HepG2 (cell line): ENCODE results near the gene OPN1SW. TPM values are rescaled to one million over a fixed set of nuclear protein-coding genes. Genes with fewer than 3 reads are reported as not detected.

Source experiments
- ARNT2 ChIP-seq: sonication (generic); formaldehyde crosslinking; IDR thresholded peaks from 2 replicates; pipeline ENCODE4 v1.8.0; 2022; ENCODE audit warnings: mild to moderate bottlenecking, low read depth, missing genetic modification reagents, moderate library complexity
- ATF2 ChIP-seq: sonication (generic); formaldehyde crosslinking; IDR thresholded peaks from 2 replicates; pipeline ENCODE4 v1.4.0; 2020; ENCODE audit warnings: missing genetic modification reagents
- BCL6 ChIP-seq: IDR thresholded peaks from 2 replicates; pipeline ENCODE4 v1.6.1; 2016; ENCODE audit warnings: missing genetic modification reagents, missing compliant biosample characterization
- CREM ChIP-seq, 2 experiments: sonication (generic) in 1 of 2; formaldehyde crosslinking in 1 of 2; IDR thresholded peaks; 2 replicates each; pipeline versions ENCODE4 v1.4.0 to v1.6.1; 2016 to 2020; ENCODE audit warnings: antibody characterized with exemption in 1 of 2, mild to moderate bottlenecking in 1 of 2, missing genetic modification reagents in 1 of 2
- GABPB1 ChIP-seq: IDR thresholded peaks from 2 replicates; pipeline ENCODE4 v1.6.1; 2016; ENCODE audit warnings: mild to moderate bottlenecking, missing genetic modification reagents, moderate library complexity, missing compliant biosample characterization
- HNF1B ChIP-seq: sonication (generic); formaldehyde crosslinking; IDR thresholded peaks from 2 replicates; pipeline ENCODE4 v1.5.1; 2020; ENCODE audit warnings: mild to moderate bottlenecking, moderate library complexity, missing genetic modification reagents
- JARID2 ChIP-seq: sonication (generic); formaldehyde crosslinking; IDR thresholded peaks from 2 replicates; pipeline ENCODE4 v1.8.1; 2023; ENCODE audit warnings: missing genetic modification reagents, inconsistent platforms; ENCODE audit not compliant: insufficient replicate concordance
- KAT8 ChIP-seq: IDR thresholded peaks from 2 replicates; pipeline ENCODE4 v1.6.1; 2016; ENCODE audit warnings: missing genetic modification reagents, missing compliant biosample characterization
- MAZ ChIP-seq, 2 experiments: sonication (generic) in 1 of 2; formaldehyde crosslinking in 1 of 2; IDR thresholded peaks; 2 replicates each; pipeline versions ENCODE4 v1.5.0 to v1.6.1; 2012 to 2020; ENCODE audit warnings: low read depth in 2 of 2, mild to moderate bottlenecking in 2 of 2, borderline replicate concordance in 1 of 2, improper control_type of control experiment in 1 of 2, low read length in 1 of 2, missing genetic modification reagents in 1 of 2, moderate library complexity in 1 of 2
- NFYC ChIP-seq: IDR thresholded peaks from 2 replicates; pipeline ENCODE4 v1.6.1; 2016; ENCODE audit warnings: missing genetic modification reagents, missing compliant biosample characterization
- YEATS4 ChIP-seq: sonication (generic); formaldehyde crosslinking; IDR thresholded peaks from 2 replicates; pipeline ENCODE4 v1.4.0; 2020; ENCODE audit warnings: missing genetic modification reagents, borderline replicate concordance
- ZFYVE20 ChIP-seq: sonication (generic); formaldehyde crosslinking; IDR thresholded peaks from 2 replicates; pipeline ENCODE4 v1.8.0; 2023; ENCODE audit warnings: low read depth, mild to moderate bottlenecking, moderate library complexity, missing genetic modification reagents, borderline replicate concordance
- ZGPAT ChIP-seq: IDR thresholded peaks from 2 replicates; pipeline ENCODE4 v1.6.1; 2016; ENCODE audit warnings: mild to moderate bottlenecking
- ZNF205 ChIP-seq: IDR thresholded peaks from 2 replicates; pipeline ENCODE4 v1.6.1; 2018; ENCODE audit warnings: missing biosample characterization, missing genetic modification reagents
- ZNF451 ChIP-seq: sonication (generic); formaldehyde crosslinking; IDR thresholded peaks from 2 replicates; pipeline ENCODE4 v1.5.0; 2020; ENCODE audit warnings: mild to moderate bottlenecking, missing genetic modification reagents
- ZNF574 ChIP-seq: sonication (generic); formaldehyde crosslinking; IDR thresholded peaks from 2 replicates; pipeline ENCODE4 v1.4.0; 2020; ENCODE audit warnings: missing genetic modification reagents
- ZNF616 ChIP-seq: sonication (generic); formaldehyde crosslinking; IDR thresholded peaks from 2 replicates; pipeline ENCODE4 v1.5.0; 2020; ENCODE audit warnings: low read depth, mild to moderate bottlenecking, missing genetic modification reagents
- ZNF775 ChIP-seq: sonication (generic); formaldehyde crosslinking; IDR thresholded peaks from 2 replicates; pipeline ENCODE4 v1.4.0; 2020; ENCODE audit warnings: missing genetic modification reagents, mild to moderate bottlenecking, moderate library complexity, borderline replicate concordance
- polyA plus RNA-seq, 8 experiments: library from polyadenylated mRNA; depleted of rRNA in 3 of 8; stranded (reverse) in 7 of 8; unstranded in 1 of 8; fragments of >200 nt; fragmentation: Illumina TruSeq in 4 of 8; extraction: Trizol in 4 of 8; gene quantifications; 2 replicates each; pipeline versions ENCODE4 v1.2.1 to v1.2.3, GENCODE V29; 2011 to 2016; ENCODE audit warnings: low read depth in 4 of 8, missing spikeins in 1 of 8, mixed read lengths in 1 of 8; ENCODE audit not compliant: insufficient read depth in 1 of 8
- total RNA-seq, 5 experiments: library from RNA; depleted of rRNA; stranded (reverse); fragments of >200 nt; fragmentation: Illumina TruSeq; extraction: Trizol; gene quantifications; 2 replicates each; pipeline ENCODE4 v1.2.3, GENCODE V29; 2016; ENCODE audit warnings: low read depth in 1 of 5

OPN1SW gene
- total and polyA plus RNA-seq, 2 of the 13 experiments (the other 11 are each of a cell fraction or from before 2014, with no cell fraction given) = not detected

GRCh38 chr7:128739048-128739962, 36.3 kb downstream of the OPN1SW start, which contains the start of gene CALU (continued):
- TF ChIP-seq ATF2 (peak; percentile 59), ZNF616 (peak; percentile 58; the same call in 1 of the 2 replicates), GABPB1 (CRISPR knock-in tag) (peak; percentile 98), ZGPAT (peak; percentile 78), ZNF574 (CRISPR knock-in tag) (peak; percentile 67), YEATS4 (peak; percentile 95), NFYC (CRISPR knock-in tag) (peak; percentile 96), ZNF205 (CRISPR knock-in tag) (no peak), KAT8 (CRISPR knock-in tag) (peak; percentile 68), HNF1B (peak; percentile 37; the same call in 1 of the 2 replicates), ZNF451 (CRISPR knock-in tag) (0 out of 2 replicates have a peak, but pooled peaks have one; percentile 56), ZNF775 (no peak), JARID2 (no peak), BCL6 (peak; percentile 26; the same call in 1 of the 2 replicates), ARNT2 (CRISPR knock-in tag) (peak; percentile 89), CREM (IDR thresholded peaks at IDR 0.05) (peak; percentile 49), CREM (CRISPR knock-in tag; IDR thresholded peaks at IDR 0.05) (no peak), ZFYVE20 (CRISPR knock-in tag) (0 out of 2 replicates have a peak, but pooled peaks have one; percentile 54), MAZ (IDR thresholded peaks at IDR 0.05; ENCODE audit: borderline replicate concordance, low read depth, low read length) (0 out of 2 replicates have a peak, but pooled peaks have one; percentile 14), MAZ (CRISPR knock-in tag; IDR thresholded peaks at IDR 0.05; ENCODE audit: low read depth) (no peak)
